Measurements from ENCODE around the gene HDAC3. TPM values are rescaled to one million over a fixed set of nuclear protein-coding genes. Genes with fewer than 3 reads are reported as not detected.

Gene HDAC3
- total and polyA plus RNA-seq, 12 donors = 27.7 to 43.0 (median 32.7) TPM

GRCh38 chr5:141657937-141658545, 21.4 kb upstream of the HDAC3 start:
- no peaks in the 10 kb centered on the region for H3K27me3 ChIP-seq
- DNase-seq = no peak
- TF ChIP-seq CTCF (IDR thresholded peaks at IDR 0.05) = no peak
- no peak overlapping the region for H3K4me3 ChIP-seq
- WGBS, 2 donors = 79 to 87% methylated on average over 8 of the region's 8 CpGs
- intact Hi-C loops (cut with DNase I) = no loop called here
- H3K36me3 ChIP-seq = peaks cover 0 to 95% (median 7%) of the 10 kb centered on the region in 9 donors
- H3K4me1 ChIP-seq = no peaks in the 10 kb centered on the region
- no peak overlapping the region for H3K27ac ChIP-seq
- no peak for ATAC-seq
- no peaks in the 10 kb centered on the region for H3K9me3 ChIP-seq

- no peaks in the 10 kb centered on the region for H3K27me3 ChIP-seq
- ATAC-seq = no peak
- H3K4me1 ChIP-seq = no peaks in the 10 kb centered on the region
- peaks cover 0 to 90% (median 7%) of the 10 kb centered on the region in 9 donors for H3K36me3 ChIP-seq
- DNase-seq = no peak
- H3K4me3 ChIP-seq = no peak overlapping the region
- no peak for TF ChIP-seq CTCF (IDR thresholded peaks at IDR 0.05)
- H3K27ac ChIP-seq = no peak overlapping the region
- intact Hi-C loops (cut with DNase I) = no loop called here
- H3K9me3 ChIP-seq = no peaks in the 10 kb centered on the region
- 92 to 95% methylated on average over 1 of the region's 1 CpG for WGBS, 2 donors
Observed at GRCh38 chr5:141657404-141657803, 20.8 kb upstream of the HDAC3 start.

GRCh38 chr5:141656396-141656795, 19.7 kb upstream of the HDAC3 start:
- Histone ChIP-seq H3K36me3 (peaks cover 0 to 80% (median 7%) of the 10 kb centered on the region in 9 donors), H3K4me3 (no peak overlapping the region), H3K9me3 (no peaks in the 10 kb centered on the region), H3K27me3 (no peaks in the 10 kb centered on the region), H3K4me1 (peaks cover 0 to 7% (median 3%) of the 10 kb centered on the region in 9 donors), H3K27ac (no peak overlapping the region)
- no peak for DNase-seq
- no peak for ATAC-seq
- TF ChIP-seq CTCF (IDR thresholded peaks at IDR 0.05) = no peak
- intact Hi-C loops (cut with DNase I) = no loop called here
- WGBS, 2 donors = 91 to 96% methylated on average over 9 of the region's 9 CpGs

- intact Hi-C loops (cut with DNase I) = no loop called here
- Histone ChIP-seq H3K4me3 (no peak overlapping the region), H3K27me3 (no peaks in the 10 kb centered on the region), H3K27ac (no peak overlapping the region), H3K36me3 (peaks cover 0 to 66% (median 7%) of the 10 kb centered on the region in 9 donors), H3K9me3 (no peaks in the 10 kb centered on the region), H3K4me1 (peaks cover 0 to 17% (median 3%) of the 10 kb centered on the region in 9 donors)
- no peak for TF ChIP-seq CTCF (IDR thresholded peaks at IDR 0.05)
- 89% methylated on average over 7 of the region's 7 CpGs for WGBS, 2 donors
- DNase-seq (no peak), ATAC-seq (no peak)
Observed at GRCh38 chr5:141655020-141655419, 18.4 kb upstream of the HDAC3 start.
